Trophoblast cell (in vitro differentiated cells and primary cell): ENCODE results near the gene TLR9.

Experiments
- DNase-seq, 2 donors: peaks; one replicate each; pipeline ENCODE4 v3.0.0-alpha.2; 2016
- H2AFZ ChIP-seq: 2 replicates; pipeline ENCODE4 v1.6.1; 2013; ENCODE audit warnings: low read length, moderate library complexity, mild to moderate bottlenecking; ENCODE audit not compliant: insufficient read depth, poor library complexity
- H2AK5ac ChIP-seq: 2 replicates; pipeline ENCODE4 v1.6.1; 2013; ENCODE audit warnings: mild to moderate bottlenecking, low read length
- H2BK120ac ChIP-seq: 2 replicates; pipeline ENCODE4 v1.6.1; 2013; ENCODE audit warnings: low read length, mild to moderate bottlenecking, moderate library complexity; ENCODE audit not compliant: insufficient read depth, poor library complexity
- H2BK12ac ChIP-seq: 2 replicates; pipeline ENCODE4 v1.6.1; 2013; ENCODE audit warnings: mild to moderate bottlenecking, low read length, moderate library complexity
- H2BK5ac ChIP-seq: 2 replicates; pipeline ENCODE4 v1.6.1; 2013; ENCODE audit warnings: low read length, low read depth, moderate library complexity, mild to moderate bottlenecking; ENCODE audit not compliant: poor library complexity
- H3K14ac ChIP-seq: 2 replicates; pipeline ENCODE4 v1.6.1; 2013; ENCODE audit warnings: mild to moderate bottlenecking, low read length
- H3K18ac ChIP-seq: 2 replicates; pipeline ENCODE4 v1.6.1; 2013; ENCODE audit warnings: mild to moderate bottlenecking, low read length
- H3K23ac ChIP-seq: 2 replicates; pipeline ENCODE4 v1.6.1; 2013; ENCODE audit warnings: low read length
- H3K27ac ChIP-seq: 2 replicates; pipeline ENCODE4 v1.5.1; 2013; ENCODE audit warnings: low read depth, mild to moderate bottlenecking, inconsistent platforms, low read length, moderate library complexity
- H3K27me3 ChIP-seq: 2 replicates; pipeline ENCODE4 v1.6.1; 2013; ENCODE audit warnings: inconsistent platforms, mild to moderate bottlenecking, low read length, moderate library complexity; ENCODE audit not compliant: insufficient read depth
- H3K36me3 ChIP-seq, 2 experiments: 1 replicate in 1 of 2; 2 replicates in 1 of 2; pipeline ENCODE4 v1.6.1; 2013; ENCODE audit warnings: low read length in 2 of 2, mild to moderate bottlenecking in 2 of 2, moderate library complexity in 1 of 2; ENCODE audit not compliant: insufficient read depth in 2 of 2, control insufficient read depth in 1 of 2
- H3K4ac ChIP-seq: 2 replicates; pipeline ENCODE4 v1.6.1; 2013; ENCODE audit warnings: low read depth, mild to moderate bottlenecking, low read length, moderate library complexity
- H3K4me1 ChIP-seq, 2 experiments: 1 replicate in 1 of 2; 2 replicates in 1 of 2; pipeline ENCODE4 v1.6.1; 2013; ENCODE audit warnings: low read length in 2 of 2, mild to moderate bottlenecking in 2 of 2, moderate library complexity in 1 of 2; ENCODE audit not compliant: insufficient read depth in 2 of 2, control insufficient read depth in 1 of 2
- H3K4me2 ChIP-seq: 2 replicates; pipeline ENCODE4 v1.6.1; 2013; ENCODE audit warnings: inconsistent platforms, mild to moderate bottlenecking, low read length, moderate library complexity
- H3K4me3 ChIP-seq: 2 replicates; pipeline ENCODE4 v1.5.1; 2013; ENCODE audit warnings: mild to moderate bottlenecking, low read depth, low read length, inconsistent platforms
- H3K79me1 ChIP-seq: one replicate; pipeline ENCODE4 v1.6.1; 2013; ENCODE audit warnings: low read length
- H3K79me2 ChIP-seq: 2 replicates; pipeline ENCODE4 v1.6.1; 2013; ENCODE audit warnings: low read length, mild to moderate bottlenecking; ENCODE audit not compliant: control insufficient read depth, insufficient read depth, poor library complexity
- H3K9ac ChIP-seq: 2 replicates; pipeline ENCODE4 v1.6.1; 2013; ENCODE audit warnings: mild to moderate bottlenecking, low read length
- H3K9me3 ChIP-seq: 2 replicates; pipeline ENCODE4 v1.6.1; 2013; ENCODE audit warnings: low read depth, mild to moderate bottlenecking, control low read depth, inconsistent platforms, low read length; ENCODE audit not compliant: insufficient read depth
- H4K12ac ChIP-seq: 2 replicates; pipeline ENCODE4 v1.6.1; 2013; ENCODE audit warnings: low read depth, mild to moderate bottlenecking, low read length, moderate library complexity
- H4K8ac ChIP-seq: 2 replicates; pipeline ENCODE4 v1.6.1; 2013; ENCODE audit warnings: low read depth, mild to moderate bottlenecking, low read length, moderate library complexity
- H4K91ac ChIP-seq: one replicate; pipeline ENCODE4 v1.6.1; 2013; ENCODE audit warnings: low read depth, mild to moderate bottlenecking, low read length, moderate library complexity
- WGBS: extraction: QIAGEN DNeasy Blood & Tissue Kit; methylation state at CpG from one replicate; pipeline ENCODE4 v1.1.7; 2013; ENCODE audit warnings: missing lambda C conversion rate; ENCODE audit not compliant: insufficient read length, insufficient coverage; ENCODE audit errors: extremely low coverage; 5-methylcytosine and 5-hydroxymethylcytosine counted together

TLR9 gene

DNA sequence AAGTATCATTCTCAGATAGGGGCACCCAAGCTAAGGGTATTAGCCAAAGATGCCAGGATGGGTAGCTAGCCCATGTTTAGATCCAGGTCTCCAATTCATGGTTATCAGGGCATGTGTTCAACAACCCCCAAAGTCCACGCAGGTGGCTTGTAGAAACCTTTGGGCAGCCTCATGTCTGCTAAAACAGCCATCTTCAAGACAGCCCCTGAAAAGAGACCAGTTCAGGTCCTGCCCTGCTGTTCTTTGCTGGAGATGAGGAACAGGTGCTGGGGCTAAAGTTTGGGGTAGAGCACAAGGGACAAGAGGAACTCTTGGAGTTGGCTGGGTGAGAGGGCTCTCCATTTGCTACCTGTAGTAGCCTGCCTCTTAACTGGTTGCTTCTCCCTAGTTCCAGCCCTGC lies 24.7 kb upstream of the TLR9 start:
- Histone ChIP-seq H3K4me2 (no peak overlapping the region), H3K79me2 (no peaks in the 10 kb centered on the region), H4K8ac (no peak overlapping the region), H2BK5ac (no peak overlapping the region), H3K4me3 (no peak overlapping the region), H3K36me3 (peaks cover 38 to 51% of the 10 kb centered on the region in 2 experiments), H3K9ac (no peak overlapping the region), H3K27me3 (no peaks in the 10 kb centered on the region), H3K18ac (no peak overlapping the region), H4K91ac (no peak overlapping the region), H4K12ac (no peak overlapping the region), H3K9me3 (no peaks in the 10 kb centered on the region), H3K79me1 (peaks cover 6% of the 10 kb centered on the region), H2AK5ac (no peak overlapping the region), H3K14ac (no peak overlapping the region), H3K27ac (no peak overlapping the region), H2BK120ac (no peak overlapping the region), H2AFZ (no peak overlapping the region), H3K4me1 (peaks cover 7 to 10% of the 10 kb centered on the region in 2 experiments), H3K4ac (no peak overlapping the region), H2BK12ac (no peak overlapping the region), H3K23ac (no peak overlapping the region)
- no peak for DNase-seq
- no CpG with 5 or more reads among the region's 1 CpG for WGBS

DNA sequence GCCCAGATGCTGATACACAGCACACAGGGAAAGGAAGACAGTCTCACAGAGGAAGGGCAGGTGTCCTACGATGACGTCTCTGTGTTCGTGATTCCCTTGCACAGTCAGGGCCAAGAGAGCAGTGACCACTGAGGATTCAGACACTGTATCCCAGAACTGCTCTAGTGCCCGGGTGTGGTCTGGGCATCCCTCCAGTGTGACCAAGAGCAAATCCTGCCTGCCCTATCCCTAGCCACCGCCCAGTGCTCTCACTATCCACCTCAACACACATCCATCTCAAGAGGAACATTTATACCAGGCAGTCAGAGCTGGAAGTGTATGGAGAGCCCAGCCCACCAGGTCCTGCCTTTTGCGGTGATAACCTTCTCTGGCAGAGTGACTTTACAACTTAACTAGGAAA lies 24.2 kb upstream of the TLR9 start:
- Histone ChIP-seq H2BK5ac (no peak overlapping the region), H3K79me1 (peaks cover 6% of the 10 kb centered on the region), H3K4me2 (no peak overlapping the region), H3K36me3 (peaks cover 36 to 48% of the 10 kb centered on the region in 2 experiments), H3K23ac (no peak overlapping the region), H4K12ac (no peak overlapping the region), H3K18ac (no peak overlapping the region), H3K27ac (no peak overlapping the region), H4K91ac (no peak overlapping the region), H3K14ac (no peak overlapping the region), H3K9ac (no peak overlapping the region), H2AK5ac (no peak overlapping the region), H3K4ac (no peak overlapping the region), H3K27me3 (no peaks in the 10 kb centered on the region), H2AFZ (no peak overlapping the region), H3K79me2 (no peaks in the 10 kb centered on the region), H4K8ac (no peak overlapping the region), H3K4me1 (peaks cover 11 to 14% of the 10 kb centered on the region in 2 experiments), H2BK12ac (no peak overlapping the region), H2BK120ac (no peak overlapping the region), H3K9me3 (peaks cover 2% of the 10 kb centered on the region), H3K4me3 (no peak overlapping the region)
- no CpG with 5 or more reads among the region's 6 CpGs for WGBS
- no peak for DNase-seq

DNA sequence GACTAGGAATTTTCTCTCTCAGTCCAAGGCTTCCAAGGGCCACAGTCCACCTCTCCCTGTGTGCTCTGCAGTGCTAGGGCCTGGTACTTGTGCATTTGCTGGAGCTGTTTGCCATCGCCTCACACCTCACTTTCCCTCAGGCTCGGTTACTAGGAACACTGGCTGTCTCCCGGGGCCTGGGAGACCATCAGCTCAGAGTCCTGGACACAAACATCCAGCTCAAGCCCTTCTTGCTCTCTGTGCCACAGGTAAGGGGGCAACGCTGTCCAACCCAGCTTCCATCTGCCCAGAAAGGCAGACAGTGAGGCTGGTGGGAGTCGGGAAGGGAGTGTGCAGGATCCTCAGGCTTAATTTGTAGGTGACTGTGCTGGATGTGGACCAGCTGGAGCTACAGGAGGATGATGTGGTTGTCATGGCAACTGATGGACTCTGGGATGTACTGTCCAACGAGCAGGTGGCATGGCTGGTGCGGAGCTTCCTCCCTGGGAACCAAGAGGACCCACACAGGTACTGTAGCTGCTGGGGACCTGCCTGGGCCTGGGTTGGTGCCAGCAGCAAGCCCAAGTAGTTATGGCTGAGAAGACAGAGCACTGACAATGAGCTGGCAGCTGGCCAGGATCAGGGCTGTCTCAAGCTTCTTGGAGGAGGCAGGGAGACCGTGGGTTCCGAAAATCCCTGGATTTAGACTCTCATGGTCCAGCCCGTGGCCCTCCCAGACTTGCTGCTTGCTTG lies 23.5 kb upstream of the TLR9 start:
- Histone ChIP-seq H3K79me1 (peaks cover 6% of the 10 kb centered on the region), H3K27me3 (no peaks in the 10 kb centered on the region), H2BK120ac (no peak overlapping the region), H3K18ac (no peak overlapping the region), H3K36me3 (peaks cover 31 to 44% of the 10 kb centered on the region in 2 experiments), H3K4me1 (peaks cover 17 to 20% of the 10 kb centered on the region in 2 experiments), H3K79me2 (no peaks in the 10 kb centered on the region), H2AFZ (no peak overlapping the region), H4K12ac (no peak overlapping the region), H3K27ac (no peak overlapping the region), H3K23ac (no peak overlapping the region), H3K9me3 (peaks cover 4% of the 10 kb centered on the region), H2BK12ac (no peak overlapping the region), H3K4me3 (no peak overlapping the region), H3K9ac (no peak overlapping the region), H2AK5ac (no peak overlapping the region), H3K4ac (no peak overlapping the region), H4K91ac (no peak overlapping the region), H3K4me2 (no peak overlapping the region), H2BK5ac (no peak overlapping the region), H3K14ac (no peak overlapping the region), H4K8ac (no peak overlapping the region)
- no CpG with 5 or more reads among the region's 10 CpGs for WGBS
- DNase-seq: no peak

DNA sequence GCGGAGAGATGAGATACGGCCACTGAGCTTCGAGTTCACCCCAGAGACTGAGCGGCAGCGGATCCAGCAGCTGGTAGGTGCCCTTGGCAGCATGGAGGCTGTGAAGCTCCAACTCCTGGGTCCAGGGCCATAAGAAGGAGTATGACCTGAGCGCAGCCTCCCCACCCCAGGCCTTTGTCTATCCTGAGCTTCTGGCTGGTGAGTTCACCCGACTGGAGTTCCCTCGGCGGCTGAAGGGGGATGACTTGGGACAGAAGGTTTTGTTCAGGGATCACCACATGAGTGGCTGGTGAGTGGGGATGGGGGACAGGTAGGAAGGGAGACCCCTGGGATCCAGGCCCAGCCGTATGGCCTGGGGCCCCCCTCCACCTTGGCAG lies 22.7 kb upstream of the TLR9 start:
- Histone ChIP-seq H2BK12ac (no peak overlapping the region), H3K36me3 (peaks cover 23 to 36% of the 10 kb centered on the region in 2 experiments), H2AFZ (no peak overlapping the region), H3K4me1 (peaks cover 19 to 22% of the 10 kb centered on the region in 2 experiments), H3K14ac (no peak overlapping the region), H2BK120ac (no peak overlapping the region), H3K4me3 (no peak overlapping the region), H4K12ac (no peak overlapping the region), H3K27me3 (no peaks in the 10 kb centered on the region), H3K4ac (no peak overlapping the region), H3K9ac (no peak overlapping the region), H3K9me3 (peaks cover 6% of the 10 kb centered on the region), H3K79me2 (no peaks in the 10 kb centered on the region), H4K8ac (no peak overlapping the region), H4K91ac (no peak overlapping the region), H3K18ac (no peak overlapping the region), H2BK5ac (no peak overlapping the region), H3K79me1 (peaks cover 6% of the 10 kb centered on the region), H3K23ac (no peak overlapping the region), H2AK5ac (no peak overlapping the region), H3K27ac (no peak overlapping the region), H3K4me2 (no peak overlapping the region)
- no CpG with 5 or more reads among the region's 10 CpGs for WGBS
- no peak for DNase-seq
